H9 (cell line): ENCODE measurements around the gene ENPP7. TPM values are rescaled to one million over a fixed set of nuclear protein-coding genes. Genes with fewer than 3 reads are reported as not detected.

Source experiments
- DNase-seq: peaks from one replicate; pipeline ENCODE4 v3.0.0-alpha.2; 2017
- H2AFZ ChIP-seq: one replicate; pipeline ENCODE4 v1.6.1; 2013; ENCODE audit warnings: mild to moderate bottlenecking, low read length, control low read depth, moderate library complexity
- H2AK5ac ChIP-seq: 2 replicates; pipeline ENCODE4 v1.6.1; 2013; ENCODE audit warnings: low read length, control low read depth, mixed read lengths; ENCODE audit not compliant: insufficient read length
- H2BK120ac ChIP-seq: one replicate; pipeline ENCODE4 v1.6.1; 2013; ENCODE audit warnings: low read depth, mild to moderate bottlenecking, low read length, control low read depth, inconsistent platforms; ENCODE audit not compliant: poor library complexity, severe bottlenecking
- H2BK12ac ChIP-seq: 2 replicates; pipeline ENCODE4 v1.6.1; 2013; ENCODE audit warnings: low read length, control low read depth, mixed read lengths, low read depth; ENCODE audit not compliant: insufficient read length
- H2BK15ac ChIP-seq: 2 replicates; pipeline ENCODE4 v1.6.1; 2013; ENCODE audit warnings: low read depth, low read length, control low read depth
- H2BK20ac ChIP-seq: one replicate; pipeline ENCODE4 v1.6.1; 2013; ENCODE audit warnings: low read depth, mild to moderate bottlenecking, low read length, control low read depth, inconsistent platforms; ENCODE audit not compliant: poor library complexity, severe bottlenecking
- H2BK5ac ChIP-seq: 2 replicates; pipeline ENCODE4 v1.6.1; 2013; ENCODE audit warnings: low read length, control low read depth, mixed read lengths; ENCODE audit not compliant: insufficient read length
- H3K14ac ChIP-seq: 2 replicates; pipeline ENCODE4 v1.6.1; 2013; ENCODE audit warnings: low read length, control low read depth; ENCODE audit not compliant: insufficient read depth
- H3K18ac ChIP-seq: 2 replicates; pipeline ENCODE4 v1.6.1; 2013; ENCODE audit warnings: low read depth, mild to moderate bottlenecking, mixed read lengths, low read length, control low read depth; ENCODE audit not compliant: insufficient read length
- H3K23ac ChIP-seq: 2 replicates; pipeline ENCODE4 v1.6.1; 2013; ENCODE audit warnings: low read length, control low read depth, mixed read lengths, low read depth; ENCODE audit not compliant: insufficient read length
- H3K23me2 ChIP-seq: 2 replicates; pipeline ENCODE4 v1.6.1; 2013; ENCODE audit warnings: low read depth, mild to moderate bottlenecking, mixed read lengths, low read length, control low read depth; ENCODE audit not compliant: insufficient read length, poor library complexity, severe bottlenecking
- H3K27ac ChIP-seq: 2 replicates; pipeline ENCODE4 v1.5.1; 2013; ENCODE audit warnings: low read length, control low read depth, mixed read lengths, low read depth; ENCODE audit not compliant: insufficient read length
- H3K27me3 ChIP-seq: 2 replicates; pipeline ENCODE4 v1.6.1; 2013; ENCODE audit warnings: low read length, control low read depth, inconsistent platforms; ENCODE audit not compliant: insufficient read depth
- H3K4ac ChIP-seq: 2 replicates; pipeline ENCODE4 v1.6.1; 2013; ENCODE audit warnings: low read depth, mild to moderate bottlenecking, control low read depth, inconsistent platforms, low read length, moderate library complexity
- H3K4me1 ChIP-seq: 2 replicates; pipeline ENCODE4 v1.6.1; 2013; ENCODE audit warnings: low read length, control low read depth, inconsistent platforms; ENCODE audit not compliant: insufficient read depth
- H3K4me2 ChIP-seq: 2 replicates; pipeline ENCODE4 v1.6.1; 2013; ENCODE audit warnings: low read length, control low read depth, mixed read lengths; ENCODE audit not compliant: insufficient read length, insufficient read depth
- H3K56ac ChIP-seq: 2 replicates; pipeline ENCODE4 v1.6.1; 2013; ENCODE audit warnings: low read depth, mild to moderate bottlenecking, mixed read lengths, low read length, control low read depth; ENCODE audit not compliant: insufficient read length
- H3K79me1 ChIP-seq: 2 replicates; pipeline ENCODE4 v1.6.1; 2013; ENCODE audit warnings: low read depth, mild to moderate bottlenecking, moderate library complexity, low read length, control low read depth, inconsistent platforms; ENCODE audit not compliant: insufficient read depth, poor library complexity, severe bottlenecking
- H3K79me2 ChIP-seq: 2 replicates; pipeline ENCODE4 v1.6.1; 2013; ENCODE audit warnings: low read length, control low read depth, inconsistent platforms; ENCODE audit not compliant: insufficient read depth
- H3K9ac ChIP-seq: 2 replicates; pipeline ENCODE4 v1.6.1; 2013; ENCODE audit warnings: low read length, control low read depth, mixed read lengths; ENCODE audit not compliant: insufficient read length; ENCODE audit errors: extremely low read depth
- H3K9me3 ChIP-seq: one replicate; pipeline ENCODE4 v1.6.1; 2013; ENCODE audit warnings: low read depth, low read length, inconsistent platforms; ENCODE audit not compliant: control insufficient read depth
- H3T11ph ChIP-seq: one replicate; pipeline ENCODE4 v1.6.1; 2013; ENCODE audit warnings: mild to moderate bottlenecking, low read length, control low read depth, inconsistent platforms
- H4K20me1 ChIP-seq: one replicate; pipeline ENCODE4 v1.6.1; 2013; ENCODE audit not compliant: control insufficient read depth, insufficient read length, insufficient read depth
- H4K5ac ChIP-seq: 2 replicates; pipeline ENCODE4 v1.6.1; 2013; ENCODE audit warnings: low read depth, mild to moderate bottlenecking, mixed read lengths, low read length, control low read depth; ENCODE audit not compliant: insufficient read length
- H4K8ac ChIP-seq: replicated peaks from 2 replicates; pipeline ENCODE4 v1.6.1; 2013; ENCODE audit warnings: low read length, control low read depth, mixed read lengths, low read depth; ENCODE audit not compliant: insufficient read length
- H4K91ac ChIP-seq: 2 replicates; pipeline ENCODE4 v1.6.1; 2013; ENCODE audit warnings: low read depth, mild to moderate bottlenecking, moderate library complexity, mixed read lengths, low read length, control low read depth; ENCODE audit not compliant: insufficient read length
- H3K27ac Mint-ChIP-seq, 3 experiments: 2 replicates in 2 of 3; 3 replicates in 1 of 3; pipeline ENCODE4 v1.8.0; 2020 to 2021; ENCODE audit warnings: mixed read lengths in 3 of 3, mild to moderate bottlenecking in 1 of 3, moderate library complexity in 1 of 3
- H3K27me3 Mint-ChIP-seq: 2 replicates; pipeline ENCODE4 v1.8.0; 2021; ENCODE audit warnings: low read depth, mild to moderate bottlenecking, moderate library complexity, mixed read lengths
- H3K36me3 Mint-ChIP-seq, 3 experiments: 2 replicates in 2 of 3; 3 replicates in 1 of 3; pipeline ENCODE4 v1.8.0; 2020 to 2021; ENCODE audit warnings: low read depth in 3 of 3, mixed read lengths in 3 of 3; ENCODE audit not compliant: insufficient read depth in 1 of 3
- H3K4me1 Mint-ChIP-seq, 2 experiments: 2 replicates each; pipeline ENCODE4 v1.8.0; 2020; ENCODE audit warnings: mixed read lengths in 2 of 2
- H3K4me3 Mint-ChIP-seq, 2 experiments: 2 replicates in 1 of 2; 3 replicates in 1 of 2; pipeline ENCODE4 v1.8.0; 2020 to 2021; ENCODE audit warnings: mild to moderate bottlenecking in 2 of 2, mixed read lengths in 2 of 2, moderate library complexity in 1 of 2
- H3K9me3 Mint-ChIP-seq, 2 experiments: 2 replicates in 1 of 2; 3 replicates in 1 of 2; pipeline ENCODE4 v1.8.0; 2020; ENCODE audit warnings: mild to moderate bottlenecking in 2 of 2, mixed read lengths in 2 of 2, moderate library complexity in 1 of 2
- CTCF ChIP-seq: fragments of 200-600 bp; sonication (generic); conservative IDR thresholded peaks from 3 replicates; pipeline ENCODE4 v1.8.0; 2021; ENCODE audit warnings: antibody characterized with exemption, mild to moderate bottlenecking
- WGBS: extraction: QIAGEN DNeasy Blood & Tissue Kit; methylation state at CpG from one replicate; pipeline ENCODE4 v1.1.7; 2013; ENCODE audit warnings: missing lambda C conversion rate, low lambda C conversion rate, mixed read lengths; ENCODE audit not compliant: insufficient read length; ENCODE audit errors: extremely low coverage; 5-methylcytosine and 5-hydroxymethylcytosine counted together
- total RNA-seq: library from RNA; stranded (reverse); gene quantifications from 2 replicates; pipeline ENCODE4 v1.2.1, GENCODE V29; 2021

The ENPP7 gene
- total RNA-seq, 1 experiment from 2014 or later = not detected

GRCh38 chr17:79779661-79780365, 49.1 kb downstream of the ENPP7 start:
- TF ChIP-seq CTCF = no peak
- Mint-ChIP-seq H3K27me3 (peaks cover 12% of the 10 kb centered on the region; the same call in 1 of the 2 replicates), H3K27ac (no peak overlapping the region), H3K4me3 (peak overlapping the region; percentile 91 to 97), H3K9me3 (no peaks in the 10 kb centered on the region), H3K4me1 (peaks cover 38 to 42% of the 10 kb centered on the region in 2 experiments), H3K36me3 (peaks cover 40 to 55% (median 48%) of the 10 kb centered on the region in 3 experiments)
- Histone ChIP-seq H3T11ph (no peak overlapping the region), H3K79me2 (0 out of 2 replicates have a peak, but pooled peaks cover 2% of the 10 kb centered on the region), H3K4ac (no peak overlapping the region), H2BK12ac (no peak overlapping the region), H2AK5ac (no peak overlapping the region), H3K79me1 (peaks cover 3% of the 10 kb centered on the region), H3K14ac (no peak overlapping the region), H2BK5ac (no peak overlapping the region), H3K4me1 (peaks cover 3% of the 10 kb centered on the region; the same call in 1 of the 2 replicates), H4K8ac (no peak overlapping the region), H3K23ac (no peak overlapping the region), H3K18ac (no peak overlapping the region), H2BK15ac (no peak overlapping the region), H3K9me3 (no peaks in the 10 kb centered on the region), H4K91ac (no peak overlapping the region), H4K5ac (no peak overlapping the region), H3K4me2 (peak overlapping the region; percentile 56), H3K9ac (no peak overlapping the region), H3K27me3 (no peaks in the 10 kb centered on the region), H2BK20ac (no peak overlapping the region), H2AFZ (no peak overlapping the region), H3K27ac (no peak overlapping the region), H3K23me2 (peaks cover 14% of the 10 kb centered on the region), H4K20me1 (no peaks in the 10 kb centered on the region), H2BK120ac (no peak overlapping the region), H3K56ac (no peak overlapping the region)
- DNase-seq = no peak
- WGBS = no CpG with 5 or more reads among the region's 10 CpGs
